Stomach (tissue), 9 donors: Measurements from ENCODE around the gene SLC4A7. TPM values are rescaled to one million over a fixed set of nuclear protein-coding genes. Genes with fewer than 3 reads are reported as not detected.

ENCODE experiments used
- DNase-seq, 2 donors: peaks; one replicate each; pipeline versions ENCODE4 v3.0.0 to v3.0.0-alpha.2; 2013 to 2019
- H3K27ac ChIP-seq, 5 donors: fragments of 200-600 bp in 4 of 5; sonication (generic) in 4 of 5; one replicate each; pipeline ENCODE4 v1.5.1; 2013 to 2019; ENCODE audit warnings: mild to moderate bottlenecking in 1 of 5, moderate library complexity in 1 of 5
- H3K27me3 ChIP-seq, 3 donors: fragments of 200-600 bp; sonication (generic); one replicate each; pipeline ENCODE4 v1.5.1; 2017 to 2019; ENCODE audit warnings: mixed run types in 1 of 3
- H3K36me3 ChIP-seq, 4 donors: fragments of 200-600 bp; sonication (generic); 1 replicate in 3 of 4; 2 replicates in 1 of 4; pipeline ENCODE4 v1.5.1; 2016 to 2019
- H3K4me1 ChIP-seq, 4 donors: fragments of 200-600 bp; sonication (generic); one replicate each; pipeline ENCODE4 v1.5.1; 2016 to 2019
- H3K4me3 ChIP-seq, 4 donors: fragments of 200-600 bp; sonication (generic) in 3 of 4; one replicate each; pipeline ENCODE4 v1.5.1; 2016 to 2019; ENCODE audit warnings: mild to moderate bottlenecking in 1 of 4
- H3K9me3 ChIP-seq, 4 donors: fragments of 200-600 bp; sonication (generic); one replicate each; pipeline ENCODE4 v1.5.1; 2016 to 2019
- CTCF ChIP-seq, 7 experiments: fragments of 450-650 bp in 4 of 7; fragments of 200-600 bp in 3 of 7; sonication (generic) in 3 of 7; IDR thresholded peaks; one replicate each; pipeline ENCODE4 v1.5.1; 2016 to 2019; ENCODE audit warnings: antibody characterized with exemption in 7 of 7, control low read depth in 2 of 7, mild to moderate bottlenecking in 1 of 7
- EP300 ChIP-seq: sonication (generic); formaldehyde crosslinking; IDR thresholded peaks from one replicate; pipeline ENCODE4 v1.6.1; 2017; ENCODE audit warnings: antibody characterized with exemption
- POLR2A ChIP-seq, 4 donors: fragments of 450-650 bp; IDR thresholded peaks; one replicate each; pipeline ENCODE4 v1.6.1; 2016; ENCODE audit warnings: antibody characterized with exemption in 4 of 4, control low read depth in 2 of 4, mild to moderate bottlenecking in 1 of 4, moderate library complexity in 1 of 4
- POLR2AphosphoS5 ChIP-seq, 3 donors: sonication (generic); formaldehyde crosslinking; IDR thresholded peaks; one replicate each; pipeline ENCODE4 v1.6.1; 2016; ENCODE audit warnings: antibody characterized with exemption in 3 of 3
- WGBS, 5 donors: extraction: QIAGEN DNeasy Blood & Tissue Kit in 3 of 5; methylation state at CpG; one replicate each; pipeline versions ENCODE4 v1.1.5 to v1.1.7; 2013 to 2018; 5-methylcytosine and 5-hydroxymethylcytosine counted together
- intact Hi-C: fragments of 100-400 bp; cut with DNase I; formaldehyde crosslinking; loops from one replicate; pipeline ENCODE4 v1.15.1; 2023; ENCODE audit warnings: low total_unique reads
- polyA plus RNA-seq, 3 donors: library from polyadenylated mRNA; stranded (reverse); fragments of 200-250 nt; gene quantifications; one replicate each; pipeline ENCODE4 v1.2.3, GENCODE V29; 2013
- total RNA-seq, 5 donors: library from RNA; depleted of rRNA; stranded (reverse); fragments of >200 nt; gene quantifications; one replicate each; pipeline versions ENCODE4 v1.1.0 to v1.2.3, GENCODE V29; 2014 to 2016
- donor health status: healthy with polysubstance abuse.
- donor health status: Bipolar disorder and iron deficiency.
- donor health status: healthy.

The SLC4A7 gene
- total and polyA plus RNA-seq, 8 donors: 1.6 to 212 (median 27.7) TPM

- Histone ChIP-seq H3K27me3 (no peaks in the 10 kb centered on the region), H3K4me3 (no peak overlapping the region), H3K4me1 (peaks cover 0 to 6% (median 0%) of the 10 kb centered on the region in 4 donors), H3K9me3 (no peaks in the 10 kb centered on the region), H3K27ac (no peak overlapping the region), H3K36me3 (no peaks in the 10 kb centered on the region)
- TF ChIP-seq POLR2A (IDR thresholded peaks at IDR 0.05): no peak
- no peak for TF ChIP-seq EP300
- TF ChIP-seq CTCF (IDR thresholded peaks at IDR 0.05): no peak
- no peak for TF ChIP-seq POLR2AphosphoS5 (IDR thresholded peaks at IDR 0.05)
- DNase-seq: no peak
- intact Hi-C loops: no loop called here
Observed at GRCh38 chr3:27500986-27501385, 16.8 kb upstream of the SLC4A7 start.

- H3K9me3 ChIP-seq: no peaks in the 10 kb centered on the region
- WGBS, 5 donors: 86 to 100% (median 93%) methylated on average over 1 of the region's 1 CpG
- no peaks in the 10 kb centered on the region for H3K27me3 ChIP-seq
- no peaks in the 10 kb centered on the region for H3K36me3 ChIP-seq
- TF ChIP-seq CTCF (IDR thresholded peaks at IDR 0.05) (no peak), POLR2A (IDR thresholded peaks at IDR 0.05) (no peak), EP300 (no peak), POLR2AphosphoS5 (IDR thresholded peaks at IDR 0.05) (no peak)
- DNase-seq: no peak
- H3K4me1 ChIP-seq: peaks cover 0 to 6% (median 0%) of the 10 kb centered on the region in 4 donors
- intact Hi-C loops: no loop called here
- no peak overlapping the region for H3K4me3 ChIP-seq
- H3K27ac ChIP-seq: no peak overlapping the region
Observed at GRCh38 chr3:27500035-27500434, 15.9 kb upstream of the SLC4A7 start.

- DNase-seq: no peak
- TF ChIP-seq EP300 (no peak), CTCF (IDR thresholded peaks at IDR 0.05) (no peak), POLR2AphosphoS5 (IDR thresholded peaks at IDR 0.05) (no peak), POLR2A (IDR thresholded peaks at IDR 0.05) (no peak)
- H3K27me3 ChIP-seq: no peaks in the 10 kb centered on the region
Observed at GRCh38 chr3:27494784-27495183, 10.6 kb upstream of the SLC4A7 start.

DNA sequence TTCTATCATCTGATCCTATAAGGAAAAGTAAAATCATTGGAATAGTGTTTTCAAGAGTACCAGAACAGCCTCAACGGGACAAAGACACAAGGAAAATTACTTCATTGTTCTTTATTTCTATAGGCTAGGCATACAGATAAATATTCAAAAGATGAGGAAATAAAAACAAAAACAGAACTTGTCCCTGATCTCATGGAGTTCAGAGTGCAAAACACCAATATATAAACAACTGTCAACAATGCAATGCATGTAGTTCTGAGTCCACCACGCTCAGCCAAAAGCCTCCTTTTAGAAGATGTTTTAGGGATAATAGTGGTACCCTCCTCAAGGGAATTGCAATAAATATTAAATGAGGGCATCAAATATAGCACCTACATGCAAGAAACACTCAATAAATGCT lies 4.6 kb upstream of the SLC4A7 start:
- H3K9me3 ChIP-seq: no peaks in the 10 kb centered on the region
- DNase-seq: no peak
- no peaks in the 10 kb centered on the region for H3K36me3 ChIP-seq
- intact Hi-C loops: no loop called here
- 93 to 97% (median 94%) methylated on average over 2 of the region's 2 CpGs for WGBS, 5 donors
- H3K27me3 ChIP-seq: no peaks in the 10 kb centered on the region
- H3K4me3 ChIP-seq: no peak overlapping the region
- peaks cover 0 to 18% (median 2%) of the 10 kb centered on the region in 4 donors for H3K4me1 ChIP-seq
- TF ChIP-seq POLR2AphosphoS5 (IDR thresholded peaks at IDR 0.05) (no peak), CTCF (IDR thresholded peaks at IDR 0.05) (no peak), EP300 (no peak), POLR2A (IDR thresholded peaks at IDR 0.05) (no peak)
- H3K27ac ChIP-seq: no peak overlapping the region

More at GRCh38 chr3:27494784-27495183, 10.6 kb upstream of the SLC4A7 start:
- intact Hi-C loops: no loop called here
- Histone ChIP-seq H3K9me3 (no peaks in the 10 kb centered on the region), H3K4me1 (no peaks in the 10 kb centered on the region), H3K27ac (no peak overlapping the region), H3K36me3 (no peaks in the 10 kb centered on the region), H3K4me3 (no peak overlapping the region)
